ENCODE measurements around the gene ACTL7B.

DNA sequence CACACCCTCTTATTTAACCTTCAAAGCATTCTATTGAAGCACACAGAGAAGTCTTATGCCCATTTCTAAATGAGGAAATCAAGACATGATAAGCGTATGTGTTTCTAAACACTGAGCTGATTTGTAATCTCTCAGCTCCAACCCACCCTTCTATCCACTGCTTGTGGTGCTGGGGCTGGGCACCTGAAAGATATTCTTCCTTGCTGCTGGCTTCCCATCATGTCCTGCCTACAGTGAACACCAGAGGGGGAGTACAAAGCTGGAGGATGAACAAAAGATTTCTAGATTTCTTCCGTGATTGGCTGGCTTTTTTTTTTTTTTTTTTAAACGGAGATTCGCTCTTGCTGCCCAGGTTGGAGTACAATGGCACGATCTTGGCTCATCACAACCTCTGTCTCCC lies 20.6 kb upstream of the ACTL7B start:
- TF ChIP-seq, protein P1, sequence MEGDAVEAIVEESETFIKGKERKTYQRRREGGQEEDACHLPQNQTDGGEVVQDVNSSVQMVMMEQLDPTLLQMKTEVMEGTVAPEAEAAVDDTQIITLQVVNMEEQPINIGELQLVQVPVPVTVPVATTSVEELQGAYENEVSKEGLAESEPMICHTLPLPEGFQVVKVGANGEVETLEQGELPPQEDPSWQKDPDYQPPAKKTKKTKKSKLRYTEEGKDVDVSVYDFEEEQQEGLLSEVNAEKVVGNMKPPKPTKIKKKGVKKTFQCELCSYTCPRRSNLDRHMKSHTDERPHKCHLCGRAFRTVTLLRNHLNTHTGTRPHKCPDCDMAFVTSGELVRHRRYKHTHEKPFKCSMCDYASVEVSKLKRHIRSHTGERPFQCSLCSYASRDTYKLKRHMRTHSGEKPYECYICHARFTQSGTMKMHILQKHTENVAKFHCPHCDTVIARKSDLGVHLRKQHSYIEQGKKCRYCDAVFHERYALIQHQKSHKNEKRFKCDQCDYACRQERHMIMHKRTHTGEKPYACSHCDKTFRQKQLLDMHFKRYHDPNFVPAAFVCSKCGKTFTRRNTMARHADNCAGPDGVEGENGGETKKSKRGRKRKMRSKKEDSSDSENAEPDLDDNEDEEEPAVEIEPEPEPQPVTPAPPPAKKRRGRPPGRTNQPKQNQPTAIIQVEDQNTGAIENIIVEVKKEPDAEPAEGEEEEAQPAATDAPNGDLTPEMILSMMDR (IDR thresholded peaks at IDR 0.05; ENCODE audit: borderline replicate concordance, extremely low read depth, low read length, poor library complexity, severe bottlenecking), result no peak
- no peak for TF ChIP-seq EZH2 (IDR thresholded peaks at IDR 0.05; ENCODE audit: borderline replicate concordance, low read depth, low read length, severe bottlenecking)
